Measurements from ENCODE around the gene SERPINC1.

DNA sequence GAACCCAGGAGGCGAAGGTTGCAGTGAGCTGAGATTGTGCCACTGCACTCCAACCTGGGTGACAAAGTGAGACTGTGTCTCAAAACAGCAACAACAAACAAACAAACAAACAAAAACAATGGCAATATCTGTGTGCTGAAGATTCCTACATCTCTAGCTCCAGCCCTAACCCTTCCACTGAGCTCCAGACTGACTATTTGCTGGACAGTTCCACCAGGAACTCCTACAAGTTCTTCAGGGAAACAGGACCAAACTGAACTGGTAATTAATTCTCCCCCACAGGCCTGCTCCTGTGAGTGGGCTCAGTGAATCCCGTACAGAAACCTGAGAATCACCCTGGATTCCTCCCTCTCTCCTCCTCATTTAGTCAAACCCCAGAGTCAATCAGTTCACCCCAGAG lies 1.5 kb downstream of the SERPINC1 start:
- TF ChIP-seq, protein P1, sequence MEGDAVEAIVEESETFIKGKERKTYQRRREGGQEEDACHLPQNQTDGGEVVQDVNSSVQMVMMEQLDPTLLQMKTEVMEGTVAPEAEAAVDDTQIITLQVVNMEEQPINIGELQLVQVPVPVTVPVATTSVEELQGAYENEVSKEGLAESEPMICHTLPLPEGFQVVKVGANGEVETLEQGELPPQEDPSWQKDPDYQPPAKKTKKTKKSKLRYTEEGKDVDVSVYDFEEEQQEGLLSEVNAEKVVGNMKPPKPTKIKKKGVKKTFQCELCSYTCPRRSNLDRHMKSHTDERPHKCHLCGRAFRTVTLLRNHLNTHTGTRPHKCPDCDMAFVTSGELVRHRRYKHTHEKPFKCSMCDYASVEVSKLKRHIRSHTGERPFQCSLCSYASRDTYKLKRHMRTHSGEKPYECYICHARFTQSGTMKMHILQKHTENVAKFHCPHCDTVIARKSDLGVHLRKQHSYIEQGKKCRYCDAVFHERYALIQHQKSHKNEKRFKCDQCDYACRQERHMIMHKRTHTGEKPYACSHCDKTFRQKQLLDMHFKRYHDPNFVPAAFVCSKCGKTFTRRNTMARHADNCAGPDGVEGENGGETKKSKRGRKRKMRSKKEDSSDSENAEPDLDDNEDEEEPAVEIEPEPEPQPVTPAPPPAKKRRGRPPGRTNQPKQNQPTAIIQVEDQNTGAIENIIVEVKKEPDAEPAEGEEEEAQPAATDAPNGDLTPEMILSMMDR (IDR thresholded peaks at IDR 0.05) = no peak
- no peak for TF ChIP-seq POLR2AphosphoS5 (IDR thresholded peaks at IDR 0.05)
- TF ChIP-seq POLR2A (IDR thresholded peaks at IDR 0.05) = no peak

All from suprapubic skin (tissue), 4 donors.